HG02623 (cell line): ENCODE data around the gene ZDHHC14.
"Not testable (repeated sequence)": the region's sequence is repeated elsewhere in the genome, so short reads cannot be mapped to it uniquely, and the experiment has no call there.

Source experiments
- ATAC-seq: cut with Tn5 transposase; IDR thresholded peaks from one replicate; pipeline ENCODE4 v1.9.1; 2021; ENCODE audit warnings: moderate library complexity; ENCODE audit not compliant: unreplicated experiment

The ZDHHC14 gene

DNA sequence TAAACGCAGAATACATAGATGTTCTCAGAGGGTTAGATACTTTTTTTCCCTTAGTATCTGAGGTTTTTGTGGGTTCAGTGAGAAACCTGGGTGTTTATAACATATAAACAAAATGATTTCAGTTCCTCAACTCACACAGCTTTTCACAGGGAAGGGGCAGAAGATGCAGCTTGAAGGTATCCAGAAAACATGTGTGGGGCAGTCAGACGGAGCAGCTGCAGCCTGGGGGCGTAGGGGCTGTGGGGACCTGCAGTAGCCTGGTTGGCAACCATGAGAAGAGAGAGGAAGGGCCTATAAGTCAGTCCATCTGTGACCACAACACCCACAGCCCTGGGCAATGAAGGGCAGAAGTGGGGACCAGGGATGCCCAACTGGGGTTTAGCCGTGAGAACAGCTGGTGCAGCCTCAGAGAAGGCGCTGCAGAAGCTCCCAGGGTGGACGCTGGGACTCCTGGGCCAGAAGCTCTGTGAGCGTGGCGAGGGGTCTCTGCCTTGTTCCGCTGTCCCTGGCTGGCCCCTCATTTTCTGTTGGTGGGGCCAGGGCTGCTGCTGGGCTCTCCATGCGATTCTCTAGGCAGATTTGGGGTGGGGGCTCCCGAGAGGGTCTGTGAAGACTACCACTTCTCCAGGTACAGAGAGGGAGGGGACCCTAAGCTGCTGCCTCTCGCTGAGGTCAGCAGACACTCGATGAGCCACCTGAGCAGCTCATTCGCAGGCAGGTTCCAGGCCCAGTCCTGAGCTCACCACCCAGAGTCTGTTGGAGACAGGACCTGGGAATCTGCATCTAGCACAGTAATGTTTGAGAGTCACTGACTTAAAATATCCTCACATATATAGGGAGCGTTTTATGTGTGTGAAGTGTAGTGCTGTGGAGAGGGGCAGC lies 181.2 kb downstream of the ZDHHC14 start:
- ATAC-seq = peak; percentile 33

DNA sequence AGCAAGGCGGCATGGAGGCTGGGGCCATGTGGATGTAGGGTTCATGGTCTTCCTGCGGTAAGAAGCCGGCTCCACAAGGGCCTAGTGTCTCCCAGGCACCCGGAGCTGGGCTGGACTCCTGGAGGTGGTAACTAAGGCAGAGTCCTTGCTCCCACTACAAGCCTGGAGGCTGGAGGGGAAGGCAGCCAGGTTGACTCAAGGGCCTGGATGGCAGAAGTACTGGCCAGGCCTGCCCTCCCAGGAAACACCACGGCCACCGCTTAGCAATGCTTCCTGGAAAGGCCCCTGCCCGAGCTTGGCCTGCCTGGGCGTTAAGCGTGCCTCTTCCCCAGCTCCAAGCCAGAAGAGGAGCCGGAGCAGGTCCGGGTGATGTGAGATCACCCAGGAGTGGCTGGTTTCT lies 182.0 kb downstream of the ZDHHC14 start:
- ATAC-seq = no peak

DNA sequence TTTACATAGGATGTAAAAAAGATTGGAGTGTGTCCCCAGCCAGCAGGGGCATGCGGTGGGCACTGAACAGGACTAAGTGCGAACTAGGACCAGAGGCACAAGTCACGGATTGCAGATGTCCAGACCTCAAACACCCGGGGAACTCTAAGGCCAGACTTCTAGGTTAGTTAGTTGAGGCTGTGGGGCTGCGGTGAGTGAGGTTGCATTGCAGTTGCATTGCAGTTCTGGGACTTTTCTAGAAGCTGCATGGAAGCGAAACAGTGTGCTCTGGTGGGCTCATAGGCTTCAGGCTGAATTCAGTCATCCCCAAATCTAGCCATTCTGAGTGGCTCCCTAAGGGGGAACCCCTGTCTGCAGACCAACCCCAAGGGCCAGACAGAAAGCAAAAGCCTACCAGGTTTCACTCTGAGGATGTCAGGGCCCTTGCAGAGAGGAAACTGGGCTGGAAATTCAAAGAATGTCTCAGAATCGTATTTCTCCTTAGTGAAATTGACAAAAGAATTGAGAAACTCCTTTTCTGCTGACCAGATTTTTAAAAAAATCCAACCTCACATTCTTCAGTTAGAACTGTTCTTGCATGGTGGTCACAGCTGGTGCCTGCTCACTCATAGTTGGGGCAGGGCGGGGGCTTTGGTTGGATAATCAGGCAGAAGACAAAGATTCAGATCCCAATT lies 182.8 kb downstream of the ZDHHC14 start:
- ATAC-seq = peak; percentile 67

- no peak for ATAC-seq
Observed at GRCh38 chr6:157568702-157569101, 187.7 kb downstream of the ZDHHC14 start.

DNA sequence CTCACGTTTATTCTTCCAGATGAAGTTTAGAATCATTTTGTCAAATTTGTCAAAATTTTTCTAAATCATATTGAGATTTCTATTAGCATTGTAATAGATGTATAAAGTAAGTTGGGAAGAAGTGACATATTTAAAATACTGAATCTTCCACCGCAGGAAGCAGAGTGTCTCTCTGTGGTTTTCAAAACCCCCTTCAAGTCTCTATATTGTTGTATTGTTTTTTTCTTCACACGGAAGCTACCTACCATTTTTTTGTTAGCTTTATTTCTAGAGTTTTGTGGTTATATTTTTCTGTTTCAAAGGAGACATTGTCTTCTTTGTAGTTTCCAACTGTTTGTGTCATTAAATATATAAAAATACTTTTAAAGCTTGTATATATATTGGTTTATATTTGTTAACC lies 188.6 kb downstream of the ZDHHC14 start:
- no peak for ATAC-seq

- no peak for ATAC-seq
Observed at GRCh38 chr6:157570104-157570503, 189.1 kb downstream of the ZDHHC14 start.

GRCh38 chr6:157570752-157571151 lies 189.8 kb downstream of the ZDHHC14 start:
- ATAC-seq = no peak

- peak; percentile 54 for ATAC-seq
Observed at GRCh38 chr6:157571269-157571668, 190.3 kb downstream of the ZDHHC14 start.

DNA sequence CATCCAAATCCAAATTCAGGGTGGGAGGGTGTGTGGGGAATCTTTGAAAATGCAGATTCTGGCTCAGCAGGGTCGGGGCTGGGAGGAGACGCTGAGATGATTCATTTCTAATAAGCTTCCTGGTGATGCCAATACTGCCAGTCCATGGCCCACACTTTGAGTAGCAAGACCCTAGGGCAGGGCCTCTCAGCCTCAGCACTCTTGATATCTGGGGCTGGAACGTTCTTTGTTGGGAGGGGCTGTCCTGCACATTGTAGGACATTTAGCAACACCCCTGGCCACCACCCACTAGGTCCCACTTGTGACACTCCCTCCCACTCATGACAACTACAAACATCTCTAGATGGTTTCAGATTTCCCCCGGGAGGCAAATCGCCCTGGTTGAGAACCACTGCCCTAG lies 191.0 kb downstream of the ZDHHC14 start:
- no peak for ATAC-seq

DNA sequence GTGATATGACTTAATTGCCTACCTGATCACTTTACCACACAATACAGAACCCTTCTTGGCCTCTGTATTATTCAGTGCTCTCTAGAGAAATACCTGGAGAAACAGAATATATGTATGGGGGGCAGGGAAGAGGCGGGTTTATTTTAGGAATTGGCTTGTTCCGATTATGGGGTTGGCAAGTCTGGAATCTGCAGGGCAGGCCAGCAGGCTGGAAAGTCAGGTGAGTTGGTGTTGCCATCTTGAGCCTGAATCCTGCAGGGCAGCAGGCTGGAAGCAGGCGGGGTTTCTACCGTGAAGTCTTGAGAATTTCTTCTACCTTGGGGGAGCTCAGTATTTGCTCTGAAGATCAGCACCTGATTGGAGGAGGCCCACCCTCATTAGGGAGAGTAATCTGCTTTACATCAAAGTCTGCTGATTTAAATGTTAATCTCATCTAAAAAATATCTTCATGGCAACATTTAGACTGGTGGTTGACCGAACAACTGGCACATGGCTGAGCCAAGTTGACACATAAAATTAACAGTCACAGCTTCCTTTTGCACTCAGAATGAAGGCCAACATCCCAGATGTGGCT lies 193.9 kb downstream of the ZDHHC14 start:
- no peak for ATAC-seq

DNA sequence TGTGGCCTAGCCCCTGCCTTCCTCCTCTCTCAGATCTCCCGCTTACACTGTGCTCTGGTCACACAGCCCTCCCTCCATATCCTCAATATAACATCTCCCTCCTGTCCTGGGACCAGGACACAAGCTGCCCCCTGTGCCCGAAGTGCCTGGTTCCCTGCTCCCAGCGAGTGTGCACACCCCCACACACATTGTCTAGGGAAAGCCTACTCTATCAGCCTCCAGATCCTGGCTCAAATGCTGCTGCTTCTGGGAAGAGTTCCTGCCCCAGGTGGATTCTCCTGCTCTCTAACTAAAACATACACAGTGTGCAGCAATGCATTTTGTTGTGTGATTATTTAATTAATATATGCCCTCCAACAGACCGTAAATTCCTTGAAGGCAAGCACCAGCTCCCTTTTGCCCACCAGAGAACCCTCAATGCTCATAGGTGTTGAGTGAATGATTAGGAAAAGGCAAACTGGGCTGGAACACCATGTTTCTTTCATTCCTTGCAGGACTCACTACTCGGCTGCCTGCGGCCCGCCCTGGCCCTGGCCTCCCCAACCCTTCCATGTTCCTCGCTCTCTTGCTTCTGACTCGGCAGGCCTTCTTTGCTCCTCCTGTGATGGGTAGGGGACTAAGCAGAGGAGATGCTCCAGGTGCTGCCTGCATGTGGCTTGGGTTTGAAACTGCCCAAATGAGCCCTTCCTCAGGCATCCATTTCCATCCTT lies 194.6 kb downstream of the ZDHHC14 start:
- ATAC-seq = no peak

DNA sequence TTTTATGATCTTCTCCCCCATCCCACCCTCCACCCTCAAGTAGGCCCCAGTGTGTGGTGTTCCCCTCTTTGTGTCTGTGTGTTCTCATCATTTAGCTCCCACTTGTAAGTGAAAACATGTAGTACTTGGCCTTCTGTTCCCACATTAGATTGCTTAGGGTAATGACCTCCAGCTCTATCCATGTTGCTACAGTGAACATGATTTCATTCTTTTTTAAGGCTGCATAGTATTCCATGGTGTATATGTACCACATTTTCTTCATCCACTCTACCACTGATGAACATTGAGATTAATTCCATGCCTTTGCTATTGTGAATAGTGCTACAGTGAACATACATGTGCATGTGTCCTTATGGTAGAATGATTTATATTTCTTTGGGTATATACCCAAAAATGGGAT lies 196.0 kb downstream of the ZDHHC14 start:
- not testable (repeated sequence) for ATAC-seq

DNA sequence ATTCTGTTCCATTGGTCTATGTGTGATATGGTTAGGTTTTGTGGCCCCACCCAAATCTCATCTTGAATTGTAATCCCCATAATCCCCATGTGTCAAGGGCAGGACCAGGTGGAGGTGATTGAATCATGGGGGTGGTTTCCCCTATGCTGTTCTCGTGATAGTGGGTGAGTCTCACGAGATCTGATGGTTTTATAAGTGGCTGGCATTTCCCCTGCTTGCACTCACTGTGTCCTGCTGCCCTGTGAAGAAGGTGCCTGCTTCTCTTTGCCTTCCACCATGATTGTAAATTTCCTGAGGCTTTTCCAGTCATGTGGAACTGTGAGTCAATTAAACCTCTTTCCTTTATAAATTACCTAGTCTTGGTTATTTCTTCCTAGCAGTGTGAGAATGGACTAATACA lies 197.5 kb downstream of the ZDHHC14 start:
- ATAC-seq = not testable (repeated sequence)

GRCh38 chr6:157579467-157580031 lies 198.6 kb downstream of the ZDHHC14 start:
- no peak for ATAC-seq

DNA sequence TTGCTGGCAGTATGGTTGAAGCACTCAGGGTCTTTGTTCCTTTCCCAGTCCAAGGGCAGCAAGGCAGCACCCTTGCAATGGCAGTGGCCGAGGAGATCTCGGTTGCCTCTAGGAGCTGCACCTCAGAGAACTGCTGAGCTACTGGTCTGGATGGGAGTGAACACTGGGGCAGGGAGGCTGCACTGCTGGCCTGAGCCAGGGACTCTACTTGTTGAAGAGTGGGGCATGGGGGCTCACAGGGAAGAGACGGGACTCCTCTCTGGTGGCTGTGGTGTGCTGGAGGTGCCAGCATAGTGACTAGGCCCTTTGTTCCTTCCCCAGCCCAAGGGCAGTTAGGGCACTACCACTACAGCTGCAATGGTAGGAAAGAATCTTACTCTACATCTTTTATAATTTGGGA lies 203.0 kb downstream of the ZDHHC14 start:
- ATAC-seq = no peak

DNA sequence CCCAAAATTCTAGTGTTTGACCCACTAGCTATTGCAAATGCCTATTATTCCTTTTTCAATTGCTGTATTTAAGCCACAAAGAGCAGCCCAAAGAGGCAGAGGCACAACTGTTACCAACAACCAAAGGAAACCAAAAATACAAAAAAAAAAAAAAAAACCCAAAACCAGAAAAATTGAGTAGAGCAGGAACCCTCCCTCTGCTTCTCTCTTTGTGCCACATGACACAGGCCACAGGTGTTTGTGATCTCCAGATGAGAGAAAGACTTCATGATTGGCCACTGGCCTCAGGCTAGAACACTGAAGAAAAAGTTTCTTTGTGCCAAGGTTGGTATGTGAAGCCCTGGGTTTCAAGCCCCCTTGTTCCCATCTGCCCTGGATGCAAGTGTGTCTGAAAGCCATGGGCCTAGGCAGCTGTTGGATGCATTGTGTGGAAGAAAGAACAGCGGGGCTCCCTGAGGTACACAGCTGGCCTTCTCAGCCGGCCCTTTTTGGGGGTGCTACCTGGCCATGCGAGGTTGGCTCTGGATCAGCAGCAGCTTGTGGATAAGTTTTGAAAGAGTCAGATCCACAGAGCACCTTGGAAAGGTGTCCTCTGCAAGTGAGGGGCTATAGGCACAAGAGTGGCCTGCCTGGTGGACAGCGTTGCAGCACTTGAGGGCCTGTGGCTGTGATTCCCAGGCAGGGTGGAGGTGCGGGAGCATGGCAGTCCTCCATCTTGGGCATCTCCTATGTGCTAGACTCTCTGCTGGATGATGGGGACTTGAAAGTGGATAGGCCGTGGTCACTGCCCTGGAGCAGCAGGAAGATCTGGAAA lies 204.5 kb downstream of the ZDHHC14 start:
- ATAC-seq = no peak

DNA sequence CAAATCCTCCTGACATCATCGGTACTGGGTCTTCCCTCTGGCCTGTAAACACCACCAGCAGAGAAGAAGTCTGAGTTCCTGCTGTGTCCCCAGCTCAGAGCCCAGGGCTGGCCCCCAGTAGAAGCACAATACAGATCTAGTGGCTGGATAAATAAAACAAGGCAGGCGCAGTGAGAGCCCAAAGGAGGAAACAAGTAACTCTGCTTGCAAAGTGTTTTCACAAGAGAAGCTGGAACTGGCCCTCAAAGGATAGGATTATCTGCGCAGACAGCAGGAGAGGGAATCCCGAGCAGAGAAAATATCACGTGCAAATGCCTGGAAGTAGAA lies 205.1 kb downstream of the ZDHHC14 start:
- ATAC-seq = no peak

- no peak for ATAC-seq
Observed at GRCh38 chr6:157586476-157587126, 205.6 kb downstream of the ZDHHC14 start.

DNA sequence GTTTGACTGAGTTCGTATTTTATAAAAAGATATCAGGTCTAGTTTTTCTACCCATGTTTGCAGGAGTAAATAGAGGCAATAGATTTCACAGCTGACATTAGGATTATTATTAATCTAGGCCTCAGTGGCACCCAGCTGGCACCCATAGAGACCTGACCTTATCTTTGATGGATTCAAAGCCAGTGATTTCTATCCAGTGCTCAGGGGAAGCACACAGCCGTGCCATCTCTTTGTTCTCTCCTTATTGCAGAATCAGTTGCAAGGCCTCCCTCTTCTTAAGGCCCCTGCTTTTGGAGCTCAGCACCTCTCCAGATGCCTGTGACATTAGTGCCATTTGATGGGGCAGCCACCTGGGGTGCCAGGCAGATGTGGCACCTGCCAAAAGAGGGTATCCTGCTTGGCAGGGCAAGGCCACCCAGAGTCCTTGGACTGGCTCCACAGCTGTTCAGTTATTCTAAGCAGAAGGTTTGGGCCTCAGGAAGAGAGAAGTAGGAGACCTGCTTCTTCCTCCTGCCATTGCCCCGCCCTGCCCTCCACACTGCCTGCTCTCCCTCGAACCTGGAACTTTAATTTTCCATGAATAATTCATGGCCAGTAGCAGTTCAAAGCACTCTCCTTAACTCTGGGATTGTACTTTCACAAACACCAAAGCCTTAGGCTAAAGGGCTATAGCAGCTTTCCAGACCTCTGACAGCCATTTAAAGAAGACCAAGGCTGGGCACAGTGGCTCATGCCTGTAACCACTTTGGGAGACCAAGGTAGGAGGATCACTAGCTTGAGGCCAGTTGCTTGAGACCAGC lies 206.3 kb downstream of the ZDHHC14 start:
- ATAC-seq = no peak
